HEK293 (cell line): ENCODE results near the gene EGR2.
A peak's percentile ranks its signal among the peaks of the same experiment; 100 is the strongest.

Experiments
- BCL11A ChIP-seq: fragments of 450-650 bp; formaldehyde crosslinking; IDR thresholded peaks from 2 replicates; pipeline ENCODE4 v1.5.1; 2016; ENCODE audit warnings: low read depth, missing biosample characterization, missing genetic modification characterization
- GLI2 ChIP-seq: fragments of 450-650 bp; formaldehyde crosslinking; IDR thresholded peaks from 2 replicates; pipeline ENCODE4; 2017; ENCODE audit warnings: missing biosample characterization, missing genetic modification characterization, low read depth, borderline replicate concordance
- IKZF3 ChIP-seq: fragments of 450-650 bp; IDR thresholded peaks from 2 replicates; pipeline ENCODE4 v1.5.0; 2018; ENCODE audit warnings: missing biosample characterization, mild to moderate bottlenecking, missing genetic modification characterization, moderate library complexity
- YY1 ChIP-seq: fragments of 450-650 bp; formaldehyde crosslinking; IDR thresholded peaks from 2 replicates; pipeline ENCODE4 v1.5.1; 2018; ENCODE audit warnings: missing biosample characterization, missing genetic modification characterization
- ZNF169 ChIP-seq: fragments of 450-650 bp; formaldehyde crosslinking; IDR thresholded peaks from 2 replicates; pipeline ENCODE4 v1.5.1; 2016; ENCODE audit warnings: missing biosample characterization, missing genetic modification characterization
- ZNF19 ChIP-seq: fragments of 450-650 bp; formaldehyde crosslinking; IDR thresholded peaks from 2 replicates; pipeline ENCODE4; 2016; ENCODE audit warnings: missing biosample characterization, missing genetic modification characterization, low read depth
- ZNF214 ChIP-seq: fragments of 450-650 bp; formaldehyde crosslinking; IDR thresholded peaks from 2 replicates; pipeline ENCODE4 v1.5.1; 2017; ENCODE audit warnings: missing biosample characterization, mild to moderate bottlenecking, missing genetic modification characterization, borderline replicate concordance
- ZNF391 ChIP-seq: fragments of 450-650 bp; formaldehyde crosslinking; IDR thresholded peaks from 2 replicates; pipeline ENCODE4 v1.5.1; 2016; ENCODE audit warnings: low read depth, missing biosample characterization, missing genetic modification characterization, borderline replicate concordance
- ZNF600 ChIP-seq: fragments of 450-650 bp; formaldehyde crosslinking; IDR thresholded peaks from 2 replicates; pipeline ENCODE4 v1.5.1; 2016; ENCODE audit warnings: missing biosample characterization, missing genetic modification characterization
- ZNF658 ChIP-seq: fragments of 450-650 bp; formaldehyde crosslinking; IDR thresholded peaks from 2 replicates; pipeline ENCODE4; 2016; ENCODE audit warnings: missing biosample characterization, missing genetic modification characterization
- ZNF660 ChIP-seq: fragments of 450-650 bp; IDR thresholded peaks from 2 replicates; pipeline ENCODE4 v1.5.1; 2018; ENCODE audit warnings: missing biosample characterization, mild to moderate bottlenecking, missing genetic modification characterization
- ZNF777 ChIP-seq: fragments of 450-650 bp; formaldehyde crosslinking; IDR thresholded peaks from 2 replicates; pipeline ENCODE4 v1.5.1; 2017; ENCODE audit warnings: missing biosample characterization, missing genetic modification characterization, borderline replicate concordance
- TF ChIP-seq, protein P1 (sequence below): fragments of 450-650 bp; IDR thresholded peaks from 2 replicates; pipeline ENCODE4 v1.5.1; 2018; ENCODE audit warnings: missing biosample characterization, missing genetic modification characterization
- TF ChIP-seq, protein P2 (sequence below): fragments of 450-650 bp; formaldehyde crosslinking; IDR thresholded peaks from 2 replicates; pipeline ENCODE4 v1.5.1; 2016; ENCODE audit warnings: missing biosample characterization, missing genetic modification characterization
- TF ChIP-seq, protein P3 (sequence below): fragments of 450-650 bp; formaldehyde crosslinking; IDR thresholded peaks from 2 replicates; pipeline ENCODE4 v1.5.1; 2016; ENCODE audit warnings: missing biosample characterization, missing genetic modification characterization
- TF ChIP-seq, protein P4 (sequence below): IDR thresholded peaks from 2 replicates; pipeline ENCODE4 v1.6.1; 2011; ENCODE audit warnings: mild to moderate bottlenecking, low read depth, low read length, borderline replicate concordance
- TF ChIP-seq, protein P5 (sequence below): fragments of 450-650 bp; formaldehyde crosslinking; IDR thresholded peaks from 2 replicates; pipeline ENCODE4 v1.5.1; 2016; ENCODE audit warnings: missing biosample characterization, missing genetic modification characterization
- TF ChIP-seq, protein P6 (sequence below): fragments of 450-650 bp; formaldehyde crosslinking; IDR thresholded peaks from 2 replicates; pipeline ENCODE4 v1.5.1; 2016; ENCODE audit warnings: missing biosample characterization, missing genetic modification characterization
- TF ChIP-seq, protein P7 (sequence below): fragments of 450-650 bp; formaldehyde crosslinking; IDR thresholded peaks from 2 replicates; pipeline ENCODE4 v1.5.0; 2017; ENCODE audit warnings: missing biosample characterization, missing genetic modification characterization, borderline replicate concordance
- TF ChIP-seq, protein P8 (sequence below): fragments of 450-650 bp; formaldehyde crosslinking; IDR thresholded peaks from 2 replicates; pipeline ENCODE4 v1.5.1; 2016; ENCODE audit warnings: missing biosample characterization, missing genetic modification characterization
- TF ChIP-seq, protein P9 (sequence below): fragments of 450-650 bp; formaldehyde crosslinking; IDR thresholded peaks from 2 replicates; pipeline ENCODE4 v1.5.1; 2016; ENCODE audit warnings: missing biosample characterization, missing genetic modification characterization

The EGR2 gene

DNA sequence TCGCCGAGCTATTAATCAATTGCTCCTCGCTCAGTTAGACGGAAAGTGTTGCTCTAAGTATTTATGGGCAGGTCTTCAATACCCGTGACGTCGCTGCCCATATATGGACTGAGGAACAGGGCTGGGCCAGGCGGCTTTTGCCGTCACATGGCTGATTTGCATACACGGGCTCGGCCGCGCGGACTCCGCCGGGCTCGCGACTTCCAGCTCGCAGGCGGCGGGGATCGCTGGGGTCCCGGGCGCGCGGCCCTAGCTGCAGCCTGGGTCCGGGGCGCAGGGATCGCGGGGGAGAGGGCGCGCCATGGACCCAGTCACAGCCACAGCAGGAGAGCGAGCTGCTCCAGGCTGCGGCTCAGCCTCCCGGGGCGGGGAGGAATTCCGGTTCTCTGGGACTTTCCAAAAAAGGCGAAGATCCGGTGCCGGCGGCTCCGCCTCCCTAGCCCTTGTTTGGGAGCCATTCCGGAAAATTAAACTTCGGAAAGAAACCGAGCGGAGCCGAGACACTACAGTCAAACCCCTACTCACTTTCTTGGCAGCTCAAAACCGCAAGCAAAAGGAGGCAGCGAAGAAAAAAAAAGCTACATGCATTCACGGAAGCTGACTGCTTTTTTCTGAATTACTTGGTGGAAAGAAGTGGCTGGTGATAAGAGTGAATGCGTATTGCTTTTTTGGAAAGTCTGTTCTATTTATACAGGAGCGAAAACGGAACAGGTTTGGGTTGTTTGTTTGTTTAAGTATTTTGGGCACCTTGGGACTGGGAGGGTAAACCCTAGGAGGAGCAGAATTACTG, at the start of gene EGR2 (continued):
- TF ChIP-seq, protein P1, sequence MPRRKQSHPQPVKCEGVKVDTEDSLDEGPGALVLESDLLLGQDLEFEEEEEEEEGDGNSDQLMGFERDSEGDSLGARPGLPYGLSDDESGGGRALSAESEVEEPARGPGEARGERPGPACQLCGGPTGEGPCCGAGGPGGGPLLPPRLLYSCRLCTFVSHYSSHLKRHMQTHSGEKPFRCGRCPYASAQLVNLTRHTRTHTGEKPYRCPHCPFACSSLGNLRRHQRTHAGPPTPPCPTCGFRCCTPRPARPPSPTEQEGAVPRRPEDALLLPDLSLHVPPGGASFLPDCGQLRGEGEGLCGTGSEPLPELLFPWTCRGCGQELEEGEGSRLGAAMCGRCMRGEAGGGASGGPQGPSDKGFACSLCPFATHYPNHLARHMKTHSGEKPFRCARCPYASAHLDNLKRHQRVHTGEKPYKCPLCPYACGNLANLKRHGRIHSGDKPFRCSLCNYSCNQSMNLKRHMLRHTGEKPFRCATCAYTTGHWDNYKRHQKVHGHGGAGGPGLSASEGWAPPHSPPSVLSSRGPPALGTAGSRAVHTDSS (tag by site-specific recombination): no peak
- no peak for TF ChIP-seq YY1
- TF ChIP-seq, protein P2, sequence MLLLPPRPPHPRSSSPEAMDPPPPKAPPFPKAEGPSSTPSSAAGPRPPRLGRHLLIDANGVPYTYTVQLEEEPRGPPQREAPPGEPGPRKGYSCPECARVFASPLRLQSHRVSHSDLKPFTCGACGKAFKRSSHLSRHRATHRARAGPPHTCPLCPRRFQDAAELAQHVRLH (tag by site-specific recombination): peak; percentile 78
- TF ChIP-seq ZNF391: no peak
- TF ChIP-seq, protein P3, sequence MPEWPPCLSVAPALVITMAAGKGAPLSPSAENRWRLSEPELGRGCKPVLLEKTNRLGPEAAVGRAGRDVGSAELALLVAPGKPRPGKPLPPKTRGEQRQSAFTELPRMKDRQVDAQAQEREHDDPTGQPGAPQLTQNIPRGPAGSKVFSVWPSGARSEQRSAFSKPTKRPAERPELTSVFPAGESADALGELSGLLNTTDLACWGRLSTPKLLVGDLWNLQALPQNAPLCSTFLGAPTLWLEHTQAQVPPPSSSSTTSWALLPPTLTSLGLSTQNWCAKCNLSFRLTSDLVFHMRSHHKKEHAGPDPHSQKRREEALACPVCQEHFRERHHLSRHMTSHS: no peak
- TF ChIP-seq IKZF3 (tag by site-specific recombination): peak; percentile 56
- TF ChIP-seq ZNF214 (tag by site-specific recombination): no peak
- no peak for TF ChIP-seq ZNF660 (tag by site-specific recombination)
- TF ChIP-seq GLI2: no peak
- no peak for TF ChIP-seq ZNF19 (tag by site-specific recombination)
- no peak for TF ChIP-seq ZNF169
- TF ChIP-seq, protein P4, sequence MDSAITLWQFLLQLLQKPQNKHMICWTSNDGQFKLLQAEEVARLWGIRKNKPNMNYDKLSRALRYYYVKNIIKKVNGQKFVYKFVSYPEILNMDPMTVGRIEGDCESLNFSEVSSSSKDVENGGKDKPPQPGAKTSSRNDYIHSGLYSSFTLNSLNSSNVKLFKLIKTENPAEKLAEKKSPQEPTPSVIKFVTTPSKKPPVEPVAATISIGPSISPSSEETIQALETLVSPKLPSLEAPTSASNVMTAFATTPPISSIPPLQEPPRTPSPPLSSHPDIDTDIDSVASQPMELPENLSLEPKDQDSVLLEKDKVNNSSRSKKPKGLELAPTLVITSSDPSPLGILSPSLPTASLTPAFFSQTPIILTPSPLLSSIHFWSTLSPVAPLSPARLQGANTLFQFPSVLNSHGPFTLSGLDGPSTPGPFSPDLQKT: peak; percentile 100
- TF ChIP-seq, protein P5, sequence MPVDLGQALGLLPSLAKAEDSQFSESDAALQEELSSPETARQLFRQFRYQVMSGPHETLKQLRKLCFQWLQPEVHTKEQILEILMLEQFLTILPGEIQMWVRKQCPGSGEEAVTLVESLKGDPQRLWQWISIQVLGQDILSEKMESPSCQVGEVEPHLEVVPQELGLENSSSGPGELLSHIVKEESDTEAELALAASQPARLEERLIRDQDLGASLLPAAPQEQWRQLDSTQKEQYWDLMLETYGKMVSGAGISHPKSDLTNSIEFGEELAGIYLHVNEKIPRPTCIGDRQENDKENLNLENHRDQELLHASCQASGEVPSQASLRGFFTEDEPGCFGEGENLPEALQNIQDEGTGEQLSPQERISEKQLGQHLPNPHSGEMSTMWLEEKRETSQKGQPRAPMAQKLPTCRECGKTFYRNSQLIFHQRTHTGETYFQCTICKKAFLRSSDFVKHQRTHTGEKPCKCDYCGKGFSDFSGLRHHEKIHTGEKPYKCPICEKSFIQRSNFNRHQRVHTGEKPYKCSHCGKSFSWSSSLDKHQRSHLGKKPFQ (tag by site-specific recombination): no peak
- TF ChIP-seq, protein P6, sequence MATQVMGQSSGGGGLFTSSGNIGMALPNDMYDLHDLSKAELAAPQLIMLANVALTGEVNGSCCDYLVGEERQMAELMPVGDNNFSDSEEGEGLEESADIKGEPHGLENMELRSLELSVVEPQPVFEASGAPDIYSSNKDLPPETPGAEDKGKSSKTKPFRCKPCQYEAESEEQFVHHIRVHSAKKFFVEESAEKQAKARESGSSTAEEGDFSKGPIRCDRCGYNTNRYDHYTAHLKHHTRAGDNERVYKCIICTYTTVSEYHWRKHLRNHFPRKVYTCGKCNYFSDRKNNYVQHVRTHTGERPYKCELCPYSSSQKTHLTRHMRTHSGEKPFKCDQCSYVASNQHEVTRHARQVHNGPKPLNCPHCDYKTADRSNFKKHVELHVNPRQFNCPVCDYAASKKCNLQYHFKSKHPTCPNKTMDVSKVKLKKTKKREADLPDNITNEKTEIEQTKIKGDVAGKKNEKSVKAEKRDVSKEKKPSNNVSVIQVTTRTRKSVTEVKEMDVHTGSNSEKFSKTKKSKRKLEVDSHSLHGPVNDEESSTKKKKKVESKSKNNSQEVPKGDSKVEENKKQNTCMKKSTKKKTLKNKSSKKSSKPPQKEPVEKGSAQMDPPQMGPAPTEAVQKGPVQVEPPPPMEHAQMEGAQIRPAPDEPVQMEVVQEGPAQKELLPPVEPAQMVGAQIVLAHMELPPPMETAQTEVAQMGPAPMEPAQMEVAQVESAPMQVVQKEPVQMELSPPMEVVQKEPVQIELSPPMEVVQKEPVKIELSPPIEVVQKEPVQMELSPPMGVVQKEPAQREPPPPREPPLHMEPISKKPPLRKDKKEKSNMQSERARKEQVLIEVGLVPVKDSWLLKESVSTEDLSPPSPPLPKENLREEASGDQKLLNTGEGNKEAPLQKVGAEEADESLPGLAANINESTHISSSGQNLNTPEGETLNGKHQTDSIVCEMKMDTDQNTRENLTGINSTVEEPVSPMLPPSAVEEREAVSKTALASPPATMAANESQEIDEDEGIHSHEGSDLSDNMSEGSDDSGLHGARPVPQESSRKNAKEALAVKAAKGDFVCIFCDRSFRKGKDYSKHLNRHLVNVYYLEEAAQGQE: no peak
- TF ChIP-seq, protein P7, sequence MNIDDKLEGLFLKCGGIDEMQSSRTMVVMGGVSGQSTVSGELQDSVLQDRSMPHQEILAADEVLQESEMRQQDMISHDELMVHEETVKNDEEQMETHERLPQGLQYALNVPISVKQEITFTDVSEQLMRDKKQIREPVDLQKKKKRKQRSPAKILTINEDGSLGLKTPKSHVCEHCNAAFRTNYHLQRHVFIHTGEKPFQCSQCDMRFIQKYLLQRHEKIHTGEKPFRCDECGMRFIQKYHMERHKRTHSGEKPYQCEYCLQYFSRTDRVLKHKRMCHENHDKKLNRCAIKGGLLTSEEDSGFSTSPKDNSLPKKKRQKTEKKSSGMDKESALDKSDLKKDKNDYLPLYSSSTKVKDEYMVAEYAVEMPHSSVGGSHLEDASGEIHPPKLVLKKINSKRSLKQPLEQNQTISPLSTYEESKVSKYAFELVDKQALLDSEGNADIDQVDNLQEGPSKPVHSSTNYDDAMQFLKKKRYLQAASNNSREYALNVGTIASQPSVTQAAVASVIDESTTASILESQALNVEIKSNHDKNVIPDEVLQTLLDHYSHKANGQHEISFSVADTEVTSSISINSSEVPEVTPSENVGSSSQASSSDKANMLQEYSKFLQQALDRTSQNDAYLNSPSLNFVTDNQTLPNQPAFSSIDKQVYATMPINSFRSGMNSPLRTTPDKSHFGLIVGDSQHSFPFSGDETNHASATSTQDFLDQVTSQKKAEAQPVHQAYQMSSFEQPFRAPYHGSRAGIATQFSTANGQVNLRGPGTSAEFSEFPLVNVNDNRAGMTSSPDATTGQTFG (tag by site-specific recombination): no peak
- TF ChIP-seq, protein P8, sequence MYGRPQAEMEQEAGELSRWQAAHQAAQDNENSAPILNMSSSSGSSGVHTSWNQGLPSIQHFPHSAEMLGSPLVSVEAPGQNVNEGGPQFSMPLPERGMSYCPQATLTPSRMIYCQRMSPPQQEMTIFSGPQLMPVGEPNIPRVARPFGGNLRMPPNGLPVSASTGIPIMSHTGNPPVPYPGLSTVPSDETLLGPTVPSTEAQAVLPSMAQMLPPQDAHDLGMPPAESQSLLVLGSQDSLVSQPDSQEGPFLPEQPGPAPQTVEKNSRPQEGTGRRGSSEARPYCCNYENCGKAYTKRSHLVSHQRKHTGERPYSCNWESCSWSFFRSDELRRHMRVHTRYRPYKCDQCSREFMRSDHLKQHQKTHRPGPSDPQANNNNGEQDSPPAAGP (tag by site-specific recombination): no peak
- TF ChIP-seq, protein P9, sequence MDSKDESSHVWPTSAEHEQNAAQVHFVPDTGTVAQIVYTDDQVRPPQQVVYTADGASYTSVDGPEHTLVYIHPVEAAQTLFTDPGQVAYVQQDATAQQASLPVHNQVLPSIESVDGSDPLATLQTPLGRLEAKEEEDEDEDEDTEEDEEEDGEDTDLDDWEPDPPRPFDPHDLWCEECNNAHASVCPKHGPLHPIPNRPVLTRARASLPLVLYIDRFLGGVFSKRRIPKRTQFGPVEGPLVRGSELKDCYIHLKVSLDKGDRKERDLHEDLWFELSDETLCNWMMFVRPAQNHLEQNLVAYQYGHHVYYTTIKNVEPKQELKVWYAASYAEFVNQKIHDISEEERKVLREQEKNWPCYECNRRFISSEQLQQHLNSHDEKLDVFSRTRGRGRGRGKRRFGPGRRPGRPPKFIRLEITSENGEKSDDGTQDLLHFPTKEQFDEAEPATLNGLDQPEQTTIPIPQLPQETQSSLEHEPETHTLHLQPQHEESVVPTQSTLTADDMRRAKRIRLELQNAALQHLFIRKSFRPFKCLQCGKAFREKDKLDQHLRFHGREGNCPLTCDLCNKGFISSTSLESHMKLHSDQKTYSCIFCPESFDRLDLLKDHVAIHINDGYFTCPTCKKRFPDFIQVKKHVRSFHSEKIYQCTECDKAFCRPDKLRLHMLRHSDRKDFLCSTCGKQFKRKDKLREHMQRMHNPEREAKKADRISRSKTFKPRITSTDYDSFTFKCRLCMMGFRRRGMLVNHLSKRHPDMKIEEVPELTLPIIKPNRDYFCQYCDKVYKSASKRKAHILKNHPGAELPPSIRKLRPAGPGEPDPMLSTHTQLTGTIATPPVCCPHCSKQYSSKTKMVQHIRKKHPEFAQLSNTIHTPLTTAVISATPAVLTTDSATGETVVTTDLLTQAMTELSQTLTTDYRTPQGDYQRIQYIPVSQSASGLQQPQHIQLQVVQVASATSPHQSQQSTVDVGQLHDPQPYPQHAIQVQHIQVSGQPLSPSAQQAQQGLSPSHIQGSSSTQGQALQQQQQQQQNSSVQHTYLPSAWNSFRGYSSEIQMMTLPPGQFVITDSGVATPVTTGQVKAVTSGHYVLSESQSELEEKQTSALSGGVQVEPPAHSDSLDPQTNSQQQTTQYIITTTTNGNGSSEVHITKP (tag by site-specific recombination): no peak
- TF ChIP-seq ZNF658 (tag by site-specific recombination): no peak
- no peak for TF ChIP-seq BCL11A (tag by site-specific recombination)
- 0 out of 2 replicates have a peak, but pooled peaks have one; percentile 23 for TF ChIP-seq ZNF600
- TF ChIP-seq ZNF777 (tag by site-specific recombination): no peak
